ENCODE results near the gene MRPL2.

DNA sequence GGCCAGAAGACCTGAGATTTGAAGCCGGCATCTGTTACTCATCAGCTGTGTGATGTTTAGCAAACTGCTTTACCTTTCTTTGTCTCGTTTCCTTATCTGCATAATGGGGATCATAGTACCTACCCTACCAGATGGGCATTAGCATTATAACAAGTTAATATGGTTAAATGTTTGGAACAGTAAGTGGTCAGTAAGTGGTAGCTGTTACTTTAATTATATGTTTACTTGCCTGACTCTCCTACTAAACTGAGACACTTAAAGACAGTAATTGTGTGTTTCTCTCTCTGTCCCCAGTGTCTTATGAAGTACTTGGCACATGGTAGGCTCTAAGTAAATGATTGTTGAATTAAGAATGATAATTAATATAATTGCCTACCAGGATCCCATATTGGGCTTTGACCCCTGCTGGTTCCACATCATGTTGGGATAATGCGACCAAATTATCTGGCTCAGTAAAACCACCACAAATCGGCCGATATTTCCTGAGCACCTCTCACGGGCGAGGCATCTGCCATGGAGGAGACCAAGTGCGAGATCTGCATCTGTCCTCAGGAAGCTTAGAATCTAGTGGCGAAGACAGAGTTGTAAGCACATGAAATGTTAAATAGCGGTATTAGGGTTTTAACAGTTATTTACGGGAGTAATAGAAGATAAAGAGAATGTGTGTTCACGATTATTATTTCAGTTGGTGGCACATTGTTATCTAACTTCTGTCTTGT is 48.3 kb upstream of the MRPL2 start:
- no peak for TF ChIP-seq POLR2AphosphoS5 (IDR thresholded peaks at IDR 0.05)
- TF ChIP-seq POLR2A (IDR thresholded peaks at IDR 0.05), result no peak
